OCI-LY1 (cell line): ENCODE data around the gene ENTR1.

Experiments
- H2AFZ ChIP-seq: fragments of 200-600 bp; sonication (generic), shearing (Covaris generic); 2 replicates; pipeline ENCODE4 v1.6.0; 2014; ENCODE audit warnings: antibody characterized with exemption, mild to moderate bottlenecking, low read length
- H3F3A ChIP-seq: fragments of 200-600 bp; sonication (generic), shearing (Covaris generic); 2 replicates; pipeline ENCODE4 v1.6.0; 2014; ENCODE audit warnings: mild to moderate bottlenecking, antibody characterized with exemption, low read length, moderate library complexity; ENCODE audit not compliant: insufficient read depth
- H3K27ac ChIP-seq: fragments of 200-600 bp; sonication (generic); 2 replicates; pipeline ENCODE4 v1.5.1; 2014; ENCODE audit warnings: low read length, mixed run types, mild to moderate bottlenecking, low read depth; ENCODE audit not compliant: poor library complexity, severe bottlenecking
- H3K27me3 ChIP-seq: fragments of 200-600 bp; sonication (generic); 2 replicates; pipeline ENCODE4 v1.6.0; 2014; ENCODE audit warnings: antibody characterized with exemption, mild to moderate bottlenecking, low read length, moderate library complexity; ENCODE audit not compliant: insufficient read depth
- H3K36me3 ChIP-seq: fragments of 200-600 bp; sonication (generic); 2 replicates; pipeline ENCODE4 v1.6.1; 2014; ENCODE audit warnings: mild to moderate bottlenecking, antibody characterized with exemption, low read length, moderate library complexity, mixed read lengths; ENCODE audit not compliant: insufficient read depth
- H3K4me1 ChIP-seq: fragments of 200-600 bp; sonication (generic); 2 replicates; pipeline ENCODE4 v1.5.1; 2014; ENCODE audit warnings: mild to moderate bottlenecking, low read length, moderate library complexity; ENCODE audit not compliant: insufficient read depth, severe bottlenecking
- H3K4me2 ChIP-seq: fragments of 200-600 bp; sonication (generic), shearing (Covaris generic); 2 replicates; pipeline ENCODE4 v1.6.1; 2014; ENCODE audit warnings: low read length
- H3K4me3 ChIP-seq: fragments of 200-600 bp; sonication (generic); 2 replicates; pipeline ENCODE4 v1.5.1; 2014; ENCODE audit warnings: low read length, low read depth, mild to moderate bottlenecking, mixed read lengths; ENCODE audit not compliant: poor library complexity, severe bottlenecking
- H3K79me2 ChIP-seq: fragments of 200-600 bp; shearing (Covaris generic); 2 replicates; pipeline ENCODE4 v1.6.1; 2016; ENCODE audit warnings: mixed run types, low read length, mixed read lengths; ENCODE audit not compliant: insufficient read depth
- H3K9ac ChIP-seq: fragments of 200-600 bp; sonication (generic), shearing (Covaris generic); 2 replicates; pipeline ENCODE4 v1.6.1; 2014; ENCODE audit warnings: mild to moderate bottlenecking, low read length, mixed read lengths
- H3K9me2 ChIP-seq: fragments of 200-600 bp; sonication (generic), shearing (Covaris generic); 2 replicates; pipeline ENCODE4 v1.6.1; 2014; ENCODE audit warnings: low read depth, mild to moderate bottlenecking, low read length, mixed read lengths
- H3K9me3 ChIP-seq: fragments of 200-600 bp; shearing (Covaris generic); 2 replicates; pipeline ENCODE4 v1.6.1; 2014; ENCODE audit warnings: low read length, mixed read lengths
- H4K20me1 ChIP-seq: fragments of 200-600 bp; sonication (generic), shearing (Covaris generic); 2 replicates; pipeline ENCODE4 v1.6.0; 2016; ENCODE audit warnings: mild to moderate bottlenecking, low read length; ENCODE audit not compliant: insufficient read depth
- EZH2 ChIP-seq: fragments of 200-600 bp; sonication (generic), shearing (Covaris generic); IDR thresholded peaks from 2 replicates; pipeline ENCODE4 v1.8.0; 2017; ENCODE audit warnings: borderline replicate concordance, mixed run types, mild to moderate bottlenecking, antibody characterized with exemption, low read length, moderate library complexity, mixed read lengths
- TF ChIP-seq, protein P1 (sequence below): fragments of 200-600 bp; sonication (generic), shearing (Covaris generic); IDR thresholded peaks from 2 replicates; pipeline ENCODE4 v1.5.1; 2017; ENCODE audit warnings: mild to moderate bottlenecking, antibody characterized with exemption, low read length, moderate library complexity, mixed read lengths

Gene ENTR1

DNA sequence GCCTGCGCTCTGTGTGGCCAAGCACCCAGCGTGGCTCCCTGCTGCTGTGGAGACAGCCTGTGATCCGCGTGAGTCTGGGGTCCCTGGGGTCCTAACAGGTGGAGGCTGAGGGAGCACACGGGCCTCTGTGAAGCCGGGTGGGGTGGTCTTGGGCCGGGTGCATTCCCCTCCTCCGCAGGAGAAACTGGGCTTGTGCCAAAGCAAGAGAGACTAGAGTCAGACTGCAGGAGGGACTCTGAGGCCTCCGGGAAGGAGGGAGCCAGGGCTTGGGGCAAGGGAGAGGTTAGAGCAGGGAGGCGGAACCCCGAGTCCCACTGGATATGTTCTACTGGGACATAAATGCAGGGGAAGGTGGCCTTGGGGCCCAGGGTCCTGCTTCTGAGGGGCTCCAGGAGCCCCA lies 57.3 kb downstream of the ENTR1 start:
- Histone ChIP-seq H4K20me1 (no peaks in the 10 kb centered on the region), H3K27me3 (peaks cover 19% of the 10 kb centered on the region; the same call in 1 of the 2 replicates), H3K4me3 (no peak overlapping the region), H3K36me3 (no peaks in the 10 kb centered on the region), H3K79me2 (no peaks in the 10 kb centered on the region), H3K9me2 (no peaks in the 10 kb centered on the region), H3K4me2 (no peak overlapping the region), H3K9me3 (no peaks in the 10 kb centered on the region), H3K4me1 (no peaks in the 10 kb centered on the region), H3K9ac (no peak overlapping the region), H3K27ac (no peak overlapping the region), H3F3A (no peaks in the 10 kb centered on the region), H2AFZ (no peak overlapping the region)
- no peak for TF ChIP-seq EZH2
- TF ChIP-seq, protein P1, sequence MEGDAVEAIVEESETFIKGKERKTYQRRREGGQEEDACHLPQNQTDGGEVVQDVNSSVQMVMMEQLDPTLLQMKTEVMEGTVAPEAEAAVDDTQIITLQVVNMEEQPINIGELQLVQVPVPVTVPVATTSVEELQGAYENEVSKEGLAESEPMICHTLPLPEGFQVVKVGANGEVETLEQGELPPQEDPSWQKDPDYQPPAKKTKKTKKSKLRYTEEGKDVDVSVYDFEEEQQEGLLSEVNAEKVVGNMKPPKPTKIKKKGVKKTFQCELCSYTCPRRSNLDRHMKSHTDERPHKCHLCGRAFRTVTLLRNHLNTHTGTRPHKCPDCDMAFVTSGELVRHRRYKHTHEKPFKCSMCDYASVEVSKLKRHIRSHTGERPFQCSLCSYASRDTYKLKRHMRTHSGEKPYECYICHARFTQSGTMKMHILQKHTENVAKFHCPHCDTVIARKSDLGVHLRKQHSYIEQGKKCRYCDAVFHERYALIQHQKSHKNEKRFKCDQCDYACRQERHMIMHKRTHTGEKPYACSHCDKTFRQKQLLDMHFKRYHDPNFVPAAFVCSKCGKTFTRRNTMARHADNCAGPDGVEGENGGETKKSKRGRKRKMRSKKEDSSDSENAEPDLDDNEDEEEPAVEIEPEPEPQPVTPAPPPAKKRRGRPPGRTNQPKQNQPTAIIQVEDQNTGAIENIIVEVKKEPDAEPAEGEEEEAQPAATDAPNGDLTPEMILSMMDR, result no peak

DNA sequence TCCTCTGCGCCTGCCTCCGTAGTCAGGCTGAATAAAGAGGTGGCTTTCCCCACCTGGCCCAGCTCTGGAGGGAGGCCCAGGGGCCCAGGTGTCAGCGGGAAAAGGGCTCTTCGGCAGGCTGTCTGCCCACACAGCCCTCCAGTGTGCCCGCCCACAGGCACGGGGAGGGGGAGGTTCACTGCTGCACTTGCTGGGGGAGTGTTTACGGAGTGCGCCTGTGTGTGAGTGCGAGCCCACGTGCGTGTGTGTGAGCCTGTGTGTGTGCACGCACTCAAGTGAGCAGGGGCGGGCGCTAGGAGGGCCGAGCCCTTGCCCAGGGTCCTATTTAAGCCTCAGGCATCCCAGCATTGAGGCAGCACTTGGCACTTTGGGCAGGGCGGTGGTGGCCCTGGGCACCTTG lies 57.7 kb downstream of the ENTR1 start:
- Histone ChIP-seq H3K36me3 (no peaks in the 10 kb centered on the region), H3K27ac (no peak overlapping the region), H3K4me2 (no peak overlapping the region), H3K4me3 (no peak overlapping the region), H3K9me3 (no peaks in the 10 kb centered on the region), H4K20me1 (no peaks in the 10 kb centered on the region), H3K4me1 (no peaks in the 10 kb centered on the region), H3K9me2 (no peaks in the 10 kb centered on the region), H2AFZ (no peak overlapping the region), H3K79me2 (no peaks in the 10 kb centered on the region), H3K27me3 (peaks cover 19% of the 10 kb centered on the region; the same call in 1 of the 2 replicates), H3F3A (no peaks in the 10 kb centered on the region), H3K9ac (no peak overlapping the region)
- TF ChIP-seq, protein P1, result no peak
- no peak for TF ChIP-seq EZH2
